ENCODE data around the gene TSC1.

The TSC1 gene

GRCh38 chr9:132875159-132875558 is 69.3 kb downstream of the TSC1 start:
- TF ChIP-seq CTCF (conservative IDR thresholded peaks at IDR 0.05; ENCODE audit: low read depth, low read length): no peak
- H3K4me3 ChIP-seq (ENCODE audit: low read length): no peak overlapping the region
- no peak for DNase-seq (ENCODE audit: low read depth)

GRCh38 chr9:132873403-132873802 is 71.0 kb downstream of the TSC1 start:
- no peak for TF ChIP-seq CTCF (conservative IDR thresholded peaks at IDR 0.05; ENCODE audit: low read depth, low read length)
- no peak overlapping the region for H3K4me3 ChIP-seq (ENCODE audit: low read length)
- DNase-seq (ENCODE audit: low read depth): no peak

GRCh38 chr9:132869266-132869665 is 75.2 kb downstream of the TSC1 start:
- H3K4me3 ChIP-seq (ENCODE audit: low read length): no peak overlapping the region
- no peak for DNase-seq (ENCODE audit: low read depth)
- no peak for TF ChIP-seq CTCF (conservative IDR thresholded peaks at IDR 0.05; ENCODE audit: low read depth, low read length)

- no peak for TF ChIP-seq CTCF (conservative IDR thresholded peaks at IDR 0.05; ENCODE audit: low read depth, low read length)
- H3K4me3 ChIP-seq (ENCODE audit: low read length): no peak overlapping the region
- no peak for DNase-seq (ENCODE audit: low read depth)
Observed at GRCh38 chr9:132866898-132867297, 77.5 kb downstream of the TSC1 start.

GRCh38 chr9:132864691-132865090 is 79.7 kb downstream of the TSC1 start:
- TF ChIP-seq CTCF (conservative IDR thresholded peaks at IDR 0.05; ENCODE audit: low read depth, low read length): no peak
- no peak overlapping the region for H3K4me3 ChIP-seq (ENCODE audit: low read length)

GRCh38 chr9:132864277-132864676 is 80.1 kb downstream of the TSC1 start:
- no peak for TF ChIP-seq CTCF (conservative IDR thresholded peaks at IDR 0.05; ENCODE audit: low read depth, low read length)
- H3K4me3 ChIP-seq (ENCODE audit: low read length): no peak overlapping the region
- no peak for DNase-seq (ENCODE audit: low read depth)

More at GRCh38 chr9:132864691-132865090, 79.7 kb downstream of the TSC1 start:
- no peak for DNase-seq (ENCODE audit: low read depth)

- DNase-seq (ENCODE audit: low read depth): no peak
Observed at GRCh38 chr9:132863096-132863495, 81.3 kb downstream of the TSC1 start.

More at GRCh38 chr9:132863096-132863495, 81.3 kb downstream of the TSC1 start:
- no peak overlapping the region for H3K4me3 ChIP-seq (ENCODE audit: low read length)
- no peak for TF ChIP-seq CTCF (conservative IDR thresholded peaks at IDR 0.05; ENCODE audit: low read depth, low read length)
